HEK293 (cell line): ENCODE data around the gene FAM20B.
"Not testable (repeated sequence)": the region's sequence is repeated elsewhere in the genome, so short reads cannot be mapped to it uniquely, and the experiment has no call there.

Experiments
- CTCF ChIA-PET: fragments of 350-600 bp; formaldehyde crosslinking; extraction: SDS; loops from one replicate; lab custom pipeline; 2021; ENCODE audit warnings: antibody characterized with exemption; lab: Yijun Ruan, JAX
- POLR2A ChIA-PET: fragments of 300-600 bp; formaldehyde crosslinking; extraction: SDS; loops from one replicate; lab custom pipeline; 2020; ENCODE audit warnings: antibody characterized with exemption, inconsistent platforms; lab: Yijun Ruan, JAX
- H3K27ac ChIP-seq: fragments of 200-500 bp; sonication (Bioruptor generic); 2 replicates; pipeline ENCODE4 v1.5.1; 2014; ENCODE audit warnings: low read depth, low read length, control low read depth, inconsistent platforms; ENCODE audit errors: extremely low read depth
- H3K36me3 ChIP-seq, 2 experiments: fragments of 200-500 bp in 1 of 2; sonication (Bioruptor generic) in 1 of 2; 1 replicate in 1 of 2; 2 replicates in 1 of 2; pipeline ENCODE4 v1.5.1; 2014 to 2017; ENCODE audit warnings: inconsistent platforms in 2 of 2, low read length in 2 of 2; ENCODE audit not compliant: control insufficient read depth in 2 of 2, insufficient read depth in 1 of 2
- H3K4me1 ChIP-seq: fragments of 200-500 bp; sonication (Bioruptor generic); 2 replicates; pipeline ENCODE4 v1.5.1; 2014; ENCODE audit warnings: mild to moderate bottlenecking, low read length, inconsistent platforms; ENCODE audit not compliant: control insufficient read depth, insufficient read depth
- H3K4me3 ChIP-seq: 2 replicates; pipeline ENCODE4 v1.5.1; 2011; ENCODE audit warnings: low read depth, mild to moderate bottlenecking, control low read depth, low read length, moderate library complexity
- H3K9me3 ChIP-seq: fragments of 200-500 bp; sonication (Bioruptor generic); 2 replicates; pipeline ENCODE4 v1.5.1; 2014; ENCODE audit warnings: low read depth, low read length, inconsistent platforms; ENCODE audit not compliant: control insufficient read depth, insufficient read depth
- EGR2 ChIP-seq: fragments of 450-650 bp; formaldehyde crosslinking; IDR thresholded peaks from 2 replicates; pipeline ENCODE4 v1.5.1; 2016; ENCODE audit warnings: low read depth, missing biosample characterization, missing genetic modification characterization
- HOXC10 ChIP-seq: sonication (generic); formaldehyde crosslinking; IDR thresholded peaks from 2 replicates; pipeline ENCODE4 v1.8.1; 2023; ENCODE audit warnings: mild to moderate bottlenecking, missing genetic modification reagents
- MEIS1 ChIP-seq: sonication (generic); formaldehyde crosslinking; IDR thresholded peaks from 2 replicates; pipeline ENCODE4 v1.8.1; 2022; ENCODE audit warnings: missing genetic modification reagents, mild to moderate bottlenecking, borderline replicate concordance
- MYNN ChIP-seq: fragments of 450-650 bp; formaldehyde crosslinking; IDR thresholded peaks from 2 replicates; pipeline ENCODE4 v1.5.1; 2016; ENCODE audit warnings: missing biosample characterization, missing genetic modification characterization, borderline replicate concordance
- TCF7L2 ChIP-seq: IDR thresholded peaks from 2 replicates; pipeline ENCODE4 v1.6.1; 2011; ENCODE audit warnings: low read depth, mild to moderate bottlenecking, inconsistent platforms, low read length, moderate library complexity, borderline replicate concordance
- YY2 ChIP-seq: fragments of 450-650 bp; formaldehyde crosslinking; IDR thresholded peaks from 2 replicates; pipeline ENCODE4 v1.5.1; 2016; ENCODE audit warnings: missing biosample characterization, missing genetic modification characterization
- ZNF121 ChIP-seq: fragments of 450-650 bp; formaldehyde crosslinking; IDR thresholded peaks from 2 replicates; pipeline ENCODE4 v1.5.1; 2016; ENCODE audit warnings: missing biosample characterization, missing genetic modification characterization
- ZNF157 ChIP-seq: fragments of 450-650 bp; formaldehyde crosslinking; IDR thresholded peaks from 2 replicates; pipeline ENCODE4 v1.5.1; 2016; ENCODE audit warnings: missing biosample characterization, missing genetic modification characterization
- ZNF174 ChIP-seq: fragments of 450-650 bp; formaldehyde crosslinking; IDR thresholded peaks from 2 replicates; pipeline ENCODE4 v1.5.0; 2017; ENCODE audit warnings: missing biosample characterization, mild to moderate bottlenecking, missing genetic modification characterization
- ZNF239 ChIP-seq: fragments of 450-650 bp; formaldehyde crosslinking; IDR thresholded peaks from 2 replicates; pipeline ENCODE4 v1.5.1; 2016; ENCODE audit warnings: missing biosample characterization, missing genetic modification characterization
- ZNF24 ChIP-seq: fragments of 450-650 bp; formaldehyde crosslinking; IDR thresholded peaks from 2 replicates; pipeline ENCODE4 v1.5.1; 2016; ENCODE audit warnings: missing biosample characterization, missing genetic modification characterization
- ZNF335 ChIP-seq: fragments of 450-650 bp; formaldehyde crosslinking; conservative IDR thresholded peaks from 2 replicates; pipeline ENCODE4 v1.5.1; 2016; ENCODE audit warnings: missing biosample characterization, missing genetic modification characterization
- ZNF37A ChIP-seq: fragments of 450-650 bp; IDR thresholded peaks from 2 replicates; pipeline ENCODE4 v1.5.1; 2018; ENCODE audit warnings: missing biosample characterization, missing genetic modification characterization
- ZNF529 ChIP-seq: fragments of 450-650 bp; formaldehyde crosslinking; IDR thresholded peaks from 2 replicates; pipeline ENCODE4 v1.5.1; 2017; ENCODE audit warnings: missing genetic modification characterization, missing biosample characterization; ENCODE audit not compliant: insufficient replicate concordance
- ZNF548 ChIP-seq: fragments of 450-650 bp; formaldehyde crosslinking; IDR thresholded peaks from 2 replicates; pipeline ENCODE4 v1.5.1; 2016; ENCODE audit warnings: missing biosample characterization, missing genetic modification characterization
- ZNF623 ChIP-seq: fragments of 450-650 bp; formaldehyde crosslinking; IDR thresholded peaks from 2 replicates; pipeline ENCODE4 v1.5.1; 2016; ENCODE audit warnings: missing biosample characterization, missing genetic modification characterization
- ZNF76 ChIP-seq: fragments of 450-650 bp; formaldehyde crosslinking; IDR thresholded peaks from 2 replicates; pipeline ENCODE4; 2016; ENCODE audit warnings: low read depth, missing biosample characterization, missing genetic modification characterization, borderline replicate concordance
- ZNF777 ChIP-seq: fragments of 450-650 bp; formaldehyde crosslinking; IDR thresholded peaks from 2 replicates; pipeline ENCODE4 v1.5.1; 2017; ENCODE audit warnings: missing biosample characterization, missing genetic modification characterization, borderline replicate concordance
- ZNF785 ChIP-seq: fragments of 450-650 bp; formaldehyde crosslinking; IDR thresholded peaks from 2 replicates; pipeline ENCODE4 v1.5.1; 2016; ENCODE audit warnings: missing biosample characterization, missing genetic modification characterization
- ZNF791 ChIP-seq: fragments of 450-650 bp; formaldehyde crosslinking; IDR thresholded peaks from 2 replicates; pipeline ENCODE4 v1.5.1; 2016; ENCODE audit warnings: missing biosample characterization, missing genetic modification characterization
- ZSCAN30 ChIP-seq: fragments of 450-650 bp; IDR thresholded peaks from 2 replicates; pipeline ENCODE4 v1.5.1; 2018; ENCODE audit warnings: missing biosample characterization, mild to moderate bottlenecking, missing genetic modification characterization, moderate library complexity
- TF ChIP-seq, protein P1 (sequence below): fragments of 450-650 bp; formaldehyde crosslinking; IDR thresholded peaks from 2 replicates; pipeline ENCODE4 v1.5.1; 2016; ENCODE audit warnings: missing biosample characterization, missing genetic modification characterization
- TF ChIP-seq, protein P2 (sequence below): fragments of 450-650 bp; formaldehyde crosslinking; IDR thresholded peaks from 2 replicates; pipeline ENCODE4 v1.5.1; 2016; ENCODE audit warnings: missing biosample characterization, missing genetic modification characterization
- TF ChIP-seq, protein P3 (sequence below): fragments of 450-650 bp; formaldehyde crosslinking; IDR thresholded peaks from 2 replicates; pipeline ENCODE4 v1.5.1; 2017; ENCODE audit warnings: missing biosample characterization, missing genetic modification characterization
- TF ChIP-seq, protein P4 (sequence below): fragments of 450-650 bp; IDR thresholded peaks from 2 replicates; pipeline ENCODE4 v1.5.1; 2018; ENCODE audit warnings: missing biosample characterization, missing genetic modification characterization

Gene FAM20B

DNA sequence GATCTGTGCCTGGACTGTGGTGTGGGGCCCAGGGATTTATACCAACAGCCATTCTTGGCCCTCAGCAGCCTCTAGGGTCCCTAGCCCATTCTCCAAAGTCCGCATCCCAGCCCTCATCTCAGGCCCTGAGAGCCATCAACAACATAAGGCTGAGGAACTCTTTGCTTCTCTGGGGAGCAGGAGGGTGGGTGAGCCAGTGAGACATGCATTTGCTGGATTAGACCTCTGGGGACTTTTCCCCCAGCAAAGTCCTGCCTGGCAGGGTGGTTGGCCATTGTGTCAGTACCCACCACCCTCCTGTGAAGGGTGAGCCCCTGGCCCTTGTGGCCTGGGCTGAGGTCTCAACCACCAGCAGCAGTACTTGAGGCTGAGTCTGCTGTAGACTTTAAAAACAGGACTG, 24.2 kb upstream of the FAM20B start:
- Histone ChIP-seq H3K27ac (no peak overlapping the region), H3K9me3 (no peaks in the 10 kb centered on the region), H3K4me1 (no peaks in the 10 kb centered on the region), H3K4me3 (no peak overlapping the region), H3K36me3 (no peaks in the 10 kb centered on the region)
- CTCF ChIA-PET, result interaction anchor here (0.6 to 2.8 kb wide), 4 partner anchors 113 to 476 kb away, joined by 3 to 87 read pairs (median 6); no protein-coding TSS in a partner anchor
- POLR2A ChIA-PET, result no interaction called here
- no peak for TF ChIP-seq ZNF777 (tag by site-specific recombination)
- TF ChIP-seq ZNF37A (tag by site-specific recombination), result no peak

DNA sequence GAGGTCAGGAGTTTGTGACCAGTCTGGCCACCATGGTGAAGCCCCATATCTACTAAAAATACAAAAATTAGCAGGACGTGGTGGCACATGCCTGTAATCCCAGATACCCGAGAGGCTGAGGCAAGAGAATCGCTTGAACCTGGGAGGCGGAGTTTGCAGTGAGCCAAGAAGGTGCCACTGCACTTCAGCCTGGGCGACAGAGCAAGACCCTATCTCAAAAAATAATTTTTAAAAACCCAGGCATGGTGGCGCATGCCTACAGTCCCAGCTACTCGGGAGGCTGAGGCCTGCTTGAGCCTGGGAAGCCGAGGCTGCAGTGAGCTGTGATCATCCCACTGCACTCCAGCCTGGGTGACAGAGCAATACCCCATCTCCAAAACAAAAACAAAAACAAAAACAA, 23.6 kb upstream of the FAM20B start:
- H3K27ac ChIP-seq, H3K4me1 ChIP-seq, H3K9me3 ChIP-seq, H3K4me3 ChIP-seq, H3K36me3 ChIP-seq: not testable (repeated sequence)
- ChIA-PET POLR2A (interaction anchor here (1.2 kb wide), 1 partner anchor 702 kb away, joined by 3 read pairs; no protein-coding TSS in a partner anchor), CTCF (interaction anchor here (0.6 to 3.6 kb wide), 42 partner anchors 8 to 1054 kb away, joined by 3 to 87 read pairs (median 5); no protein-coding TSS in a partner anchor)
- TF ChIP-seq ZNF121 (tag by site-specific recombination), result peak; percentile 52; the same call in 1 of the 2 replicates

DNA sequence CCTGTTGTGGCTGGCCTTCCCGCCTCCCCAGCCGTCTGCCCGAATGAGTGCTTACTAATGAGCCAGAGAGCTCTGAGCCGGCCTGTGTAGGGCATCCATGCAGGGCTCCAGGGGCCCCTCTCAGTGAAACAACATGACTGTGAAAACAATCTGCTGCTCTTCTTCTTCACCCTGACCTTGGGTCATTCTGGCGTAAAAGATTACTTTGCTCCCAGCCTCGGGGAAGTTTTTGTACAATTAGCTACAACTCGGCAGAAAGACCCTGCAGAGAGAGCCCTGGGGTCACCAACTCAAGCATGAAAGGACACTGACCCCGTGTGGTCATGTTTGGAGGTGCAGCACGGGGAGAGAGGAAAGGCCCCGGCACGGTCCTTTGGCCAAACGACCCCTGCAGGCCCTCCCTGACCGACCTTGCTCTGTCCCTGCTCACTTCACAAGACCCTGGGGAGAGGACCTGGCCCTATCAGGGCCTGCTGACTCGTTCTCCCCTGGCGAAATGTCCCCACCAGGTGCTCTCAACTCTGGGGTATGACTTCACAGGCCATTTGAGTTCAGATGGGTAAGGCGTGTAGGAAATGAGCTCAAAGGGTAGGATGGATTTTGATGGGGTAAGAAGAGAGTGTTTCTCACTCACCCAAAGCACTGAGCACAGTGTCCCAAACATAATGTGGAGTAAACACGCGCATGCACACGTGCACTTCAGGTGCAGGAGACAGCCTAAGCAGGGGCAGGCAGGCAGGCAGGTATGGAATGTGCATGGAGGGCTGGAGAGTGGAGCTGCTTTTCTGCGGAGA, 22.9 kb upstream of the FAM20B start:
- CTCF ChIA-PET, result interaction anchor here (0.6 to 3.6 kb wide), 69 partner anchors 9 to 1811 kb away, joined by 3 to 87 read pairs (median 4); no protein-coding TSS in a partner anchor
- no peaks in the 10 kb centered on the region for H3K9me3 ChIP-seq
- POLR2A ChIA-PET, result interaction anchor here (0.8 to 1.2 kb wide), 4 partner anchors 14 to 703 kb away, joined by 3 to 6 read pairs (median 3); no protein-coding TSS in a partner anchor
- no peak overlapping the region for H3K27ac ChIP-seq
- no peaks in the 10 kb centered on the region for H3K36me3 ChIP-seq
- H3K4me1 ChIP-seq, result no peaks in the 10 kb centered on the region
- H3K4me3 ChIP-seq, result no peak overlapping the region
- TF ChIP-seq, protein P1, sequence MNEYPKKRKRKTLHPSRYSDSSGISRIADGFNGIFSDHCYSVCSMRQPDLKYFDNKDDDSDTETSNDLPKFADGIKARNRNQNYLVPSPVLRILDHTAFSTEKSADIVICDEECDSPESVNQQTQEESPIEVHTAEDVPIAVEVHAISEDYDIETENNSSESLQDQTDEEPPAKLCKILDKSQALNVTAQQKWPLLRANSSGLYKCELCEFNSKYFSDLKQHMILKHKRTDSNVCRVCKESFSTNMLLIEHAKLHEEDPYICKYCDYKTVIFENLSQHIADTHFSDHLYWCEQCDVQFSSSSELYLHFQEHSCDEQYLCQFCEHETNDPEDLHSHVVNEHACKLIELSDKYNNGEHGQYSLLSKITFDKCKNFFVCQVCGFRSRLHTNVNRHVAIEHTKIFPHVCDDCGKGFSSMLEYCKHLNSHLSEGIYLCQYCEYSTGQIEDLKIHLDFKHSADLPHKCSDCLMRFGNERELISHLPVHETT (tag by site-specific recombination), result no peak
- no peak for TF ChIP-seq ZNF76
- TF ChIP-seq HOXC10, result no peak
- TF ChIP-seq TCF7L2, result no peak
- TF ChIP-seq, protein P2, sequence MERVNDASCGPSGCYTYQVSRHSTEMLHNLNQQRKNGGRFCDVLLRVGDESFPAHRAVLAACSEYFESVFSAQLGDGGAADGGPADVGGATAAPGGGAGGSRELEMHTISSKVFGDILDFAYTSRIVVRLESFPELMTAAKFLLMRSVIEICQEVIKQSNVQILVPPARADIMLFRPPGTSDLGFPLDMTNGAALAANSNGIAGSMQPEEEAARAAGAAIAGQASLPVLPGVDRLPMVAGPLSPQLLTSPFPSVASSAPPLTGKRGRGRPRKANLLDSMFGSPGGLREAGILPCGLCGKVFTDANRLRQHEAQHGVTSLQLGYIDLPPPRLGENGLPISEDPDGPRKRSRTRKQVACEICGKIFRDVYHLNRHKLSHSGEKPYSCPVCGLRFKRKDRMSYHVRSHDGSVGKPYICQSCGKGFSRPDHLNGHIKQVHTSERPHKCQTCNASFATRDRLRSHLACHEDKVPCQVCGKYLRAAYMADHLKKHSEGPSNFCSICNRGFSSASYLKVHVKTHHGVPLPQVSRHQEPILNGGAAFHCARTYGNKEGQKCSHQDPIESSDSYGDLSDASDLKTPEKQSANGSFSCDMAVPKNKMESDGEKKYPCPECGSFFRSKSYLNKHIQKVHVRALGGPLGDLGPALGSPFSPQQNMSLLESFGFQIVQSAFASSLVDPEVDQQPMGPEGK, result no peak
- peak; percentile 55 for TF ChIP-seq ZNF623
- 0 out of 2 replicates have a peak, but pooled peaks have one; percentile 62 for TF ChIP-seq ZSCAN30 (tag by site-specific recombination)
- no peak for TF ChIP-seq ZNF157
- TF ChIP-seq ZNF548, result no peak
- TF ChIP-seq ZNF785 (tag by site-specific recombination), result no peak
- TF ChIP-seq ZNF24, result no peak
- TF ChIP-seq, protein P3, sequence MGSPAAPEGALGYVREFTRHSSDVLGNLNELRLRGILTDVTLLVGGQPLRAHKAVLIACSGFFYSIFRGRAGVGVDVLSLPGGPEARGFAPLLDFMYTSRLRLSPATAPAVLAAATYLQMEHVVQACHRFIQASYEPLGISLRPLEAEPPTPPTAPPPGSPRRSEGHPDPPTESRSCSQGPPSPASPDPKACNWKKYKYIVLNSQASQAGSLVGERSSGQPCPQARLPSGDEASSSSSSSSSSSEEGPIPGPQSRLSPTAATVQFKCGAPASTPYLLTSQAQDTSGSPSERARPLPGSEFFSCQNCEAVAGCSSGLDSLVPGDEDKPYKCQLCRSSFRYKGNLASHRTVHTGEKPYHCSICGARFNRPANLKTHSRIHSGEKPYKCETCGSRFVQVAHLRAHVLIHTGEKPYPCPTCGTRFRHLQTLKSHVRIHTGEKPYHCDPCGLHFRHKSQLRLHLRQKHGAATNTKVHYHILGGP (tag by site-specific recombination), result no peak
- peak; percentile 87 for TF ChIP-seq ZNF335 (tag by site-specific recombination)
- TF ChIP-seq EGR2 (tag by site-specific recombination), result no peak
- TF ChIP-seq ZNF529 (tag by site-specific recombination), result no peak
- TF ChIP-seq ZNF239 (tag by site-specific recombination), result no peak
- TF ChIP-seq MEIS1 (CRISPR knock-in tag), result no peak
- TF ChIP-seq ZNF791, result no peak
- TF ChIP-seq YY2, result no peak
- TF ChIP-seq, protein P4, sequence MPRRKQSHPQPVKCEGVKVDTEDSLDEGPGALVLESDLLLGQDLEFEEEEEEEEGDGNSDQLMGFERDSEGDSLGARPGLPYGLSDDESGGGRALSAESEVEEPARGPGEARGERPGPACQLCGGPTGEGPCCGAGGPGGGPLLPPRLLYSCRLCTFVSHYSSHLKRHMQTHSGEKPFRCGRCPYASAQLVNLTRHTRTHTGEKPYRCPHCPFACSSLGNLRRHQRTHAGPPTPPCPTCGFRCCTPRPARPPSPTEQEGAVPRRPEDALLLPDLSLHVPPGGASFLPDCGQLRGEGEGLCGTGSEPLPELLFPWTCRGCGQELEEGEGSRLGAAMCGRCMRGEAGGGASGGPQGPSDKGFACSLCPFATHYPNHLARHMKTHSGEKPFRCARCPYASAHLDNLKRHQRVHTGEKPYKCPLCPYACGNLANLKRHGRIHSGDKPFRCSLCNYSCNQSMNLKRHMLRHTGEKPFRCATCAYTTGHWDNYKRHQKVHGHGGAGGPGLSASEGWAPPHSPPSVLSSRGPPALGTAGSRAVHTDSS (tag by site-specific recombination), result 0 out of 2 replicates have a peak, but pooled peaks have one; percentile 10
- TF ChIP-seq ZNF174 (tag by site-specific recombination), result no peak
- TF ChIP-seq MYNN (tag by site-specific recombination), result no peak
